Measurements from ENCODE around the gene INTS3.

- TF ChIP-seq CTCF (IDR thresholded peaks at IDR 0.05) (peak; percentile 81 to 88 (median 88)), POLR2A (IDR thresholded peaks at IDR 0.05) (no peak)
These were observed 69.2 kb downstream of the INTS3 start for GRCh38 chr1:153796786-153797659.
